Mesenchymal stem cell (in vitro differentiated cells and primary cell): ENCODE data around the gene SLC5A1. TPM values are rescaled to one million over a fixed set of nuclear protein-coding genes. Genes with fewer than 3 reads are reported as not detected.
"Not testable (repeated sequence)": the region's sequence is repeated elsewhere in the genome, so short reads cannot be mapped to it uniquely, and the experiment has no call there.

Experiments used
- DNase-seq: peaks from one replicate; pipeline ENCODE4 v3.0.0-alpha.2; 2013
- H2AFZ ChIP-seq: one replicate; pipeline ENCODE4 v1.6.1; 2013; ENCODE audit warnings: low read depth, mild to moderate bottlenecking, control low read depth, inconsistent platforms, low read length, moderate library complexity
- H2AK5ac ChIP-seq: 2 replicates; pipeline ENCODE4 v1.6.1; 2013; ENCODE audit warnings: low read length, moderate library complexity, mild to moderate bottlenecking, inconsistent platforms; ENCODE audit not compliant: severe bottlenecking
- H2BK120ac ChIP-seq: one replicate; pipeline ENCODE4 v1.6.1; 2013; ENCODE audit warnings: low read depth, mild to moderate bottlenecking, inconsistent platforms, low read length, moderate library complexity
- H2BK12ac ChIP-seq, 2 experiments: one replicate each; pipeline ENCODE4 v1.6.1; 2013; ENCODE audit warnings: inconsistent platforms in 2 of 2, low read length in 2 of 2, mild to moderate bottlenecking in 2 of 2, moderate library complexity in 2 of 2, control low read depth in 1 of 2
- H2BK15ac ChIP-seq: one replicate; pipeline ENCODE4 v1.6.1; 2013; ENCODE audit warnings: mild to moderate bottlenecking, low read depth, inconsistent platforms; ENCODE audit not compliant: poor library complexity, severe bottlenecking
- H2BK5ac ChIP-seq: 2 replicates; pipeline ENCODE4 v1.6.1; 2013; ENCODE audit warnings: low read depth, mild to moderate bottlenecking, low read length, control low read depth, inconsistent platforms; ENCODE audit not compliant: poor library complexity, severe bottlenecking
- H3K14ac ChIP-seq, 2 experiments: one replicate each; pipeline ENCODE4 v1.6.1; 2013; ENCODE audit warnings: inconsistent platforms in 2 of 2, low read length in 2 of 2, control low read depth in 1 of 2, mild to moderate bottlenecking in 1 of 2, moderate library complexity in 1 of 2
- H3K18ac ChIP-seq, 2 experiments: one replicate each; pipeline ENCODE4 v1.6.1; 2013; ENCODE audit warnings: inconsistent platforms in 2 of 2, low read length in 2 of 2, control low read depth in 1 of 2, low read depth in 1 of 2, mild to moderate bottlenecking in 1 of 2
- H3K23ac ChIP-seq, 2 experiments: one replicate each; pipeline ENCODE4 v1.6.1; 2013; ENCODE audit warnings: inconsistent platforms in 2 of 2, low read length in 2 of 2, mild to moderate bottlenecking in 2 of 2, moderate library complexity in 2 of 2, control low read depth in 1 of 2
- H3K27ac ChIP-seq: 2 replicates; pipeline ENCODE4 v1.5.1; 2013; ENCODE audit warnings: mild to moderate bottlenecking, moderate library complexity, low read length, control low read depth, inconsistent platforms; ENCODE audit not compliant: poor library complexity, severe bottlenecking
- H3K27me3 ChIP-seq, 2 experiments: 2 replicates each; pipeline versions ENCODE4 v1.6.1 to v1.7.0; 2013; ENCODE audit warnings: low read length in 2 of 2, mild to moderate bottlenecking in 2 of 2, moderate library complexity in 2 of 2, control low read depth in 1 of 2, inconsistent platforms in 1 of 2; ENCODE audit not compliant: control insufficient read depth in 1 of 2, insufficient read depth in 1 of 2
- H3K36me3 ChIP-seq, 2 experiments: 2 replicates each; pipeline versions ENCODE4 v1.6.1 to v1.7.0; 2013; ENCODE audit warnings: low read length in 2 of 2, control low read depth in 1 of 2, inconsistent platforms in 1 of 2, low read depth in 1 of 2, mild to moderate bottlenecking in 1 of 2; ENCODE audit not compliant: insufficient read depth in 2 of 2, control insufficient read depth in 1 of 2
- H3K4ac ChIP-seq, 2 experiments: one replicate each; pipeline ENCODE4 v1.6.1; 2013; ENCODE audit warnings: inconsistent platforms in 2 of 2, low read length in 2 of 2, mild to moderate bottlenecking in 2 of 2, moderate library complexity in 2 of 2, control low read depth in 1 of 2, low read depth in 1 of 2
- H3K4me1 ChIP-seq: 2 replicates; pipeline ENCODE4 v1.6.1; 2013; ENCODE audit warnings: low read depth, low read length, control low read depth; ENCODE audit not compliant: control insufficient read depth, insufficient read depth
- H3K4me2 ChIP-seq: 2 replicates; pipeline ENCODE4 v1.6.1; 2013; ENCODE audit warnings: low read length, mild to moderate bottlenecking, inconsistent platforms; ENCODE audit not compliant: poor library complexity, severe bottlenecking
- H3K4me3 ChIP-seq, 2 experiments: 2 replicates each; pipeline versions ENCODE4 v1.5.1 to v1.7.0; 2013; ENCODE audit warnings: low read length in 2 of 2, mild to moderate bottlenecking in 2 of 2, control low read depth in 1 of 2, low read depth in 1 of 2; ENCODE audit not compliant: insufficient read depth in 1 of 2
- H3K79me1 ChIP-seq: replicated peaks from 2 replicates; pipeline ENCODE4 v1.6.1; 2013; ENCODE audit warnings: mild to moderate bottlenecking, control low read depth, low read length, inconsistent platforms; ENCODE audit not compliant: poor library complexity, severe bottlenecking
- H3K9ac ChIP-seq: 2 replicates; pipeline ENCODE4 v1.7.0; 2013; ENCODE audit warnings: mild to moderate bottlenecking, low read length, moderate library complexity
- H3K9me3 ChIP-seq: 2 replicates; pipeline ENCODE4 v1.7.0; 2013; ENCODE audit warnings: mild to moderate bottlenecking, low read length; ENCODE audit not compliant: control insufficient read depth
- H4K8ac ChIP-seq: one replicate; pipeline ENCODE4 v1.6.1; 2013; ENCODE audit warnings: inconsistent platforms, mild to moderate bottlenecking, low read length, moderate library complexity
- H4K91ac ChIP-seq: one replicate; pipeline ENCODE4 v1.6.1; 2013; ENCODE audit warnings: mild to moderate bottlenecking, low read length, inconsistent platforms
- WGBS: methylation state at CpG from one replicate; pipeline ENCODE4 v1.1.7; 2013; ENCODE audit warnings: mixed read lengths; 5-methylcytosine and 5-hydroxymethylcytosine counted together
- small RNA-seq: library from polyadenylated mRNA; stranded (forward); fragments of <200 nt; extraction: miRNeasy Mini kit (QIAGEN cat#:217004); gene quantifications from one replicate; pipeline ENCODE3, GENCODE V24; 2013; ENCODE audit warnings: low read depth

The SLC5A1 gene

GRCh38 chr22:32160411-32160810, 117.3 kb downstream of the SLC5A1 start:
- H2AK5ac ChIP-seq, H4K91ac ChIP-seq, H3K36me3 ChIP-seq, H3K14ac ChIP-seq, H3K4me1 ChIP-seq, H2BK120ac ChIP-seq, H3K4me3 ChIP-seq, DNase-seq, H3K4ac ChIP-seq, H2AFZ ChIP-seq, H3K79me1 ChIP-seq, H3K4me2 ChIP-seq, H2BK5ac ChIP-seq, H4K8ac ChIP-seq, H3K23ac ChIP-seq, H3K9ac ChIP-seq, H2BK12ac ChIP-seq, H2BK15ac ChIP-seq, H3K18ac ChIP-seq, H3K9me3 ChIP-seq, H3K27ac ChIP-seq: not testable (repeated sequence)
- 75% methylated on average over 5 of the region's 5 CpGs for WGBS
- H3K27me3 ChIP-seq = peaks cover 4 to 33% of the 10 kb centered on the region in 2 experiments

Small RNAs within 50 kb of the gene (small RNA-seq; reads per million reads assigned to genes)
- not detected for gene AP1B1P2
